Neutrophil (primary cell): ENCODE data around the gene RADIL.

Experiments used
- H3K27ac ChIP-seq: fragments of 200-600 bp; sonication (generic); 2 replicates; pipeline ENCODE4 v1.5.1; 2016; ENCODE audit warnings: mild to moderate bottlenecking, moderate library complexity
- H3K27me3 ChIP-seq: fragments of 200-600 bp; sonication (generic); 2 replicates; pipeline ENCODE4 v1.6.0; 2016; ENCODE audit warnings: mild to moderate bottlenecking
- H3K36me3 ChIP-seq: fragments of 200-600 bp; sonication (generic); 2 replicates; pipeline ENCODE4 v1.5.1; 2017
- H3K4me1 ChIP-seq, 2 experiments: fragments of 200-600 bp in 1 of 2; sonication (generic) in 1 of 2; 1 replicate in 1 of 2; 2 replicates in 1 of 2; pipeline versions ENCODE4 v1.5.1 to v1.6.1; 2013 to 2016; ENCODE audit warnings: low read depth in 1 of 2, low read length in 1 of 2, mild to moderate bottlenecking in 1 of 2, moderate library complexity in 1 of 2; ENCODE audit not compliant: control insufficient read depth in 1 of 2, insufficient read depth in 1 of 2
- H3K4me3 ChIP-seq, 2 experiments: fragments of 200-600 bp in 1 of 2; sonication (generic) in 1 of 2; 1 replicate in 1 of 2; 2 replicates in 1 of 2; pipeline ENCODE4 v1.5.1; 2013 to 2016; ENCODE audit warnings: low read depth in 1 of 2, low read length in 1 of 2, mild to moderate bottlenecking in 1 of 2, moderate library complexity in 1 of 2
- H3K9me3 ChIP-seq: fragments of 200-600 bp; sonication (generic); 2 replicates; pipeline ENCODE4 v1.5.1; 2016
- TF ChIP-seq, protein P1 (sequence below): fragments of 200-600 bp; sonication (generic); IDR thresholded peaks from 2 replicates; pipeline ENCODE4 v1.5.1; 2016; ENCODE audit warnings: antibody characterized with exemption

RADIL gene

DNA sequence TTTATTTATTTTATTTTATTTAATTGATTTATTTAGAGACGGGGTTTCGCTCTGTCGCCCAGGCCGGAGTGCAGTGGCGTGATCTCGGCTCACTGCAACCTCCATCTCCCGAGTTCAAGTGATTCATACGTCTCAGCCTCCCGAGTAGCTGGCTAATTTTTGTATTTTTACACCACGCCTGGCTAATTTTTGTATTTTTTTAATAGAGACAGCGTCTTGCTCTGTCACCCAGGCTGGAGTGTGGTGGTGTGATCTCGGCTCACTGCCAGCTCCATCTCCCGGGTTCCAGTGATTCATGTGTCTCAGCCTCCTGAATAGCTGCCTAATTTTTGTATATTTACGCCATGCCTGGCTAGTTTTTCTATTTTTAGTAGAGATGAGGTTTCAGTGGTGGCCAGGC is 73.8 kb downstream of the RADIL start:
- Histone ChIP-seq H3K9me3 (no peaks in the 10 kb centered on the region), H3K4me1 (no peaks in the 10 kb centered on the region), H3K4me3 (no peak overlapping the region), H3K27me3 (peaks cover 95% of the 10 kb centered on the region), H3K27ac (no peak overlapping the region), H3K36me3 (no peaks in the 10 kb centered on the region)
- TF ChIP-seq, protein P1, sequence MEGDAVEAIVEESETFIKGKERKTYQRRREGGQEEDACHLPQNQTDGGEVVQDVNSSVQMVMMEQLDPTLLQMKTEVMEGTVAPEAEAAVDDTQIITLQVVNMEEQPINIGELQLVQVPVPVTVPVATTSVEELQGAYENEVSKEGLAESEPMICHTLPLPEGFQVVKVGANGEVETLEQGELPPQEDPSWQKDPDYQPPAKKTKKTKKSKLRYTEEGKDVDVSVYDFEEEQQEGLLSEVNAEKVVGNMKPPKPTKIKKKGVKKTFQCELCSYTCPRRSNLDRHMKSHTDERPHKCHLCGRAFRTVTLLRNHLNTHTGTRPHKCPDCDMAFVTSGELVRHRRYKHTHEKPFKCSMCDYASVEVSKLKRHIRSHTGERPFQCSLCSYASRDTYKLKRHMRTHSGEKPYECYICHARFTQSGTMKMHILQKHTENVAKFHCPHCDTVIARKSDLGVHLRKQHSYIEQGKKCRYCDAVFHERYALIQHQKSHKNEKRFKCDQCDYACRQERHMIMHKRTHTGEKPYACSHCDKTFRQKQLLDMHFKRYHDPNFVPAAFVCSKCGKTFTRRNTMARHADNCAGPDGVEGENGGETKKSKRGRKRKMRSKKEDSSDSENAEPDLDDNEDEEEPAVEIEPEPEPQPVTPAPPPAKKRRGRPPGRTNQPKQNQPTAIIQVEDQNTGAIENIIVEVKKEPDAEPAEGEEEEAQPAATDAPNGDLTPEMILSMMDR: no peak

DNA sequence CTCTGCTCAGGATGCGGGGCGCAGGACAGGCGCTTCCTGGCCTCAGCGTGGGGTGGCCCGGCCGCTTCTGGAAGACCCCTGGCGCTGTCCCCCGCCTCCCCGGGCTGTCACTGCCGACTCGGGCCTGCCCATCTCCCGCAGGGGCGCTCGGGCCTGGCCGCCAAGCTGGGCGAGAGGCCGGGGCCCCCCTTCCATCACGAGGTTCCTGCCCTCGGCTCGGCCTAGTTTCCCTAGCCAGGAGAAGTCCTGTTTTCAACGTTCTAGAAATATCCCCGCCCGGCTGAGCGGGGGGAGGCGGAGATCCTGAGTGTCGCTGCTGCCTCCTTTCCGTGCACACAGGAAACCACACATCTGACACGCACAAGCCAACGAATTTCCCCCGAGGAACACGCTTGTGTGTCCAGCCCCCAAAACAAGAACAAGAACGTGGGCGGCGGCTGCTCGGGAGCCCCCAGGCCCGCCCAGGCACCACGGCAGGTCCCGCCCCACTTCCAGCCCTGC is 74.4 kb downstream of the RADIL start:
- Histone ChIP-seq H3K36me3 (no peaks in the 10 kb centered on the region), H3K4me1 (no peaks in the 10 kb centered on the region), H3K9me3 (no peaks in the 10 kb centered on the region), H3K27me3 (peaks cover 90% of the 10 kb centered on the region), H3K4me3 (no peak overlapping the region), H3K27ac (no peak overlapping the region)
- TF ChIP-seq, protein P1: no peak

DNA sequence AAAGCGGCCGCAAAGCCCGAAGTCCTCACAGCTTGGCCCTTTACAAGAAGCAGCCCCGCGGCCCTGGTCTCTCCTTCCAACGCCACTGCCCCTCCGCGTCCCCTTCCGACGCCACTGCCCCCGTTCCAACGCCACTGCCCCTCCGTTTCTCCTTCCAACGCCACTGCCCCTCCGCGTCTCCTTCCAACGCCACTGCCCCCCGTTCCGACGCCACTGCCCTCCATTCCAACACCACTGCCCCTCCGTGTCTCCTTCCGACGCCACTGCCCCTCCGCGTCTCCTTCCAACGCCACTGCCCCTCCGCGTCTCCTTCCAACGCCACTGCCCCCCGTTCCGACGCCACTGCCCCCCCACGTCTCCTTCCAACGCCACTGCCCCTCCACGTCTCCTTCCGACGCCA is 75.0 kb downstream of the RADIL start:
- no peaks in the 10 kb centered on the region for H3K9me3 ChIP-seq
- H3K4me1 ChIP-seq: no peaks in the 10 kb centered on the region
- H3K27me3 ChIP-seq: peaks cover 84% of the 10 kb centered on the region
- TF ChIP-seq, protein P1: no peak
- H3K27ac ChIP-seq: no peak overlapping the region
- H3K4me3 ChIP-seq: no peak overlapping the region
- H3K36me3 ChIP-seq: no peaks in the 10 kb centered on the region

GRCh38 chr7:4808026-4808425 is 75.5 kb downstream of the RADIL start:
- no peaks in the 10 kb centered on the region for H3K9me3 ChIP-seq
- peaks cover 79% of the 10 kb centered on the region for H3K27me3 ChIP-seq
- TF ChIP-seq, protein P1: no peak
- H3K36me3 ChIP-seq: no peaks in the 10 kb centered on the region
- H3K4me3 ChIP-seq: no peak overlapping the region
- no peaks in the 10 kb centered on the region for H3K4me1 ChIP-seq
- H3K27ac ChIP-seq: no peak overlapping the region

DNA sequence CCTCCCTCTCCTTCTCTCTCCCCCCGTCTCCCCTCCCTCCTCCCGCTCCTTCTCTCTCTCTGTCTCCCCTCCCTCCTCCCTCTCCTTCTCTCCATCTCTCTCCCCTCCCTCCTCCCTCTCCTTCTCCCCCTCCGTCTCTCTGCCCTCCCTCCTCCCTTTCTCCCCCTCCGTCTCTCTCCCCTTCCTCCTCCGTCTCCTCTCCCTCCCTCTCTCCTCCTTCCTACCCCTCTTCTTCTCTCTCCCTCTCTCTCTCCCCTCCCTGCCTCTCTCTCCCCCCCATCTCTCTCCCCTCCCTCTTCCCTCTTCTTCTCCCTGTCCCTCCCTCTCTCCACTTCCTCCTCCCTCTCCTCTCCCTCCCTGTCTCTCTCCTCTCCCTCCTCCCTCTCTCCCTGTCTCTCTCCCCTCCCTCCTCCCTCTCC is 75.9 kb downstream of the RADIL start:
- Histone ChIP-seq H3K27me3 (peaks cover 74% of the 10 kb centered on the region), H3K27ac (no peak overlapping the region), H3K36me3 (no peaks in the 10 kb centered on the region), H3K4me3 (no peak overlapping the region), H3K4me1 (no peaks in the 10 kb centered on the region), H3K9me3 (no peaks in the 10 kb centered on the region)
- TF ChIP-seq, protein P1: no peak
